ENCODE results near the gene BEND6. TPM values are rescaled to one million over a fixed set of nuclear protein-coding genes. Genes with fewer than 3 reads are reported as not detected.
A peak's percentile ranks its signal among the peaks of the same experiment; 100 is the strongest.

BEND6 gene
- total RNA-seq, 1 donor = 13.4 TPM

DNA sequence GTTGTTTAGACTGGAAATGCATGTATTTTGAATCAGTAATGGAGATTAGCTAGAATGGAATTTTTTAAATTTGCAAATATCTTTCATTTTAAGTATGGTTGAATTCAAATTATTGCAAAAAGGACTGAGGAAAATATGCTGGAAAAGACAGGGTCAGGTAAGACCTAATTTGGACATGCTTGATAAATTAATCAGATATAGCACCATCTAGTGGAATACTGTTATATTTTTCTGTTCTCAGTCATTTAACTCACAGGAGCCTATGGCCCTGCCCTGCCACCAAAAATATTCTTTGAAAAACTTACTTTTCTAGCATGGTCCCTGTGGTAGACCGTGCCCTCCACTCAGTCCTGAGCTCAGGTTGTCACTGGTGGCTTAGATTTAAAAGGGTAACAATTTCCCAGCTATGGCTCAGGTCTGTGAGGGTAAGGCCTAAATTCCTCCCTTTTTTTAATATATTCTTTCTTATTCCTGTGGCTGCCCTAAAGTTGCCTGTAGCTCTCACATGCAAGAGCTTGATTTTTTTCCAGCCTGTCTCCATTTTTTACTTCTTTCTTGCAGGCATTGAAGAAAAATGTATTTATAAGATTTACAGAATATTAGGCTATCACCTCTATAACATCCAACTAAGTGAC, 66.3 kb downstream of the BEND6 start:
- no peak overlapping the region for H3K4me3 ChIP-seq (ENCODE audit: low read depth, low read length)
- DNase-seq (ENCODE audit: low read depth) = peak; percentile 59
- TF ChIP-seq, protein P1, sequence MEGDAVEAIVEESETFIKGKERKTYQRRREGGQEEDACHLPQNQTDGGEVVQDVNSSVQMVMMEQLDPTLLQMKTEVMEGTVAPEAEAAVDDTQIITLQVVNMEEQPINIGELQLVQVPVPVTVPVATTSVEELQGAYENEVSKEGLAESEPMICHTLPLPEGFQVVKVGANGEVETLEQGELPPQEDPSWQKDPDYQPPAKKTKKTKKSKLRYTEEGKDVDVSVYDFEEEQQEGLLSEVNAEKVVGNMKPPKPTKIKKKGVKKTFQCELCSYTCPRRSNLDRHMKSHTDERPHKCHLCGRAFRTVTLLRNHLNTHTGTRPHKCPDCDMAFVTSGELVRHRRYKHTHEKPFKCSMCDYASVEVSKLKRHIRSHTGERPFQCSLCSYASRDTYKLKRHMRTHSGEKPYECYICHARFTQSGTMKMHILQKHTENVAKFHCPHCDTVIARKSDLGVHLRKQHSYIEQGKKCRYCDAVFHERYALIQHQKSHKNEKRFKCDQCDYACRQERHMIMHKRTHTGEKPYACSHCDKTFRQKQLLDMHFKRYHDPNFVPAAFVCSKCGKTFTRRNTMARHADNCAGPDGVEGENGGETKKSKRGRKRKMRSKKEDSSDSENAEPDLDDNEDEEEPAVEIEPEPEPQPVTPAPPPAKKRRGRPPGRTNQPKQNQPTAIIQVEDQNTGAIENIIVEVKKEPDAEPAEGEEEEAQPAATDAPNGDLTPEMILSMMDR (IDR thresholded peaks at IDR 0.05; ENCODE audit: insufficient read depth, low read depth, low read length) = peak; percentile 49

DNA sequence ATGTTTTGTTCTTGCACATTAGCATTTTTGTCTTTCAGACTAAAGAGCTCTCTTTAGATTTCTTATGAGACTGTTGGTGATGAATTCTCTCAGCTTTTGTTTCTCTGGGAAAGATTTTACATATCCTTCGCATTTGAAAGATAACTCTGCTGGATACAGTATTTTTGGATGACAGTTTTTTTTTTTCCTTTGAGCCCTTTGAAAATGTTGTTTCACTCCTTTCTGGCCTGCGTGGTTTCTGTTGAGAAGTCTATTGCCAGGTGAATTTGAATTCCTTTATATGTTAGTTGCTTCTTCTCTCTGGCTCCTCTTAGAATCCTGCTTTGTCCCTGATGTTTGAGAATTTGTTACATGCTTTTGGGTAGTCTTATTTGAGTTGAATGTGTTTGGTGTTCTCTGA, 69.4 kb downstream of the BEND6 start:
- DNase-seq (ENCODE audit: low read depth) = no peak
- H3K4me3 ChIP-seq (ENCODE audit: low read depth, low read length) = no peak overlapping the region
- TF ChIP-seq, protein P1 (IDR thresholded peaks at IDR 0.05; ENCODE audit: insufficient read depth, low read depth, low read length) = no peak

DNA sequence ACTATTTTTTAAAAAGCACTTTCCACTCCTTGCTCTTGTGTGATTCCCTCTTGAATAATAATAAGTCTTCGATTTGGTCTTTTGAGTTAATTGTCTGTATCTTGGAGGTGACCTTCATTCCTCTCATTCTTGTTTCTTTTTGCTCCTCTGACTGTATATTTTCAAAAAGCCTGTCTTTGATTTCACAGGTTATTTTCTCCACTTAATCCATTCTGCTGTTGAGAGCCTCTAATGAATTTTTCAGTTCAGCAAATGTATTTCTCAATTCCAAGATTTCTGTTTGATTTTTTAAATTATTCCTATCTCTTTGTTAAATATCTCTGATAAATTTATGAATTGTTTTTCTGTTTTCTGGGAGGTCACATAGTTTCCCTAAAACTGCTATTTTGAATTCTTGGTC, 69.9 kb downstream of the BEND6 start:
- no peak for DNase-seq (ENCODE audit: low read depth)
- H3K4me3 ChIP-seq (ENCODE audit: low read depth, low read length) = no peak overlapping the region
- TF ChIP-seq, protein P1 (IDR thresholded peaks at IDR 0.05; ENCODE audit: insufficient read depth, low read depth, low read length) = no peak

DNA sequence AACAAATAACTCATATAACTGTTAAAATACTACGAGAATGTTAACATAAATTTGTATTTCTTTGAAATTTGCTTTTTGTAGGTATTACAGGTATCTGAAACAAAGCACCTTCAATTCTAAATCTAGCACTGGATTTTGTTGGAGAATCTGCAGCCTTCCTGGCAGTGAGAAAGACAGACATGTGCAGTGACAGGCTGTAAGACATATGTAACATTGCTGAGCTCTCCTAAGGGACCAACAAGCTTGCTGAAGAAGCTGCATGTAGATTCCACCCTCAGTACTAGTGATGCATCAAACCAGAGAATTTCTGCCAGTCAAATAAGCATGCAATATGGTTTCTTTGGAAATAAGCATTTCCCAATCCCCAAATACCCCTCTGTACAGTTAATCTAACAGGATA, 71.1 kb downstream of the BEND6 start:
- TF ChIP-seq, protein P1 (IDR thresholded peaks at IDR 0.05; ENCODE audit: insufficient read depth, low read depth, low read length) = no peak
- no peak overlapping the region for H3K4me3 ChIP-seq (ENCODE audit: low read depth, low read length)
- no peak for DNase-seq (ENCODE audit: low read depth)

DNA sequence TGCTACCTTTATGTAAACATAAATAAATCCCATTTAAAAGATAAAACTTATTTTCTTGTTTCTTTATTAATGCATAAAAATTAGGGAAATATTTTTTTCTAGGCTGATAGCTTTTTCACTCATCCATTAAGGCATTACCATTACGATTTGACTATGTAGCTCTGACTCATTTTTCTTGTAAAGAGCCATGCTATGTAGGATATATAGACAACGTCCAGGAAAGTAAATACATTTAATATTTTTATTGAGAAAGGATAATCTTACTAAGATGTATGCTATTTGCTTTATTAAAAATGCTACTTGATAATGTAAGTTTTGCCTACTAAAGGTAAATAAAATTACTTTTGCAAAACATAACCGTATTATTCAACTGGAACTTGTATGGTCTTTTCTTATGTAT, 72.4 kb downstream of the BEND6 start:
- H3K4me3 ChIP-seq (ENCODE audit: low read depth, low read length) = no peak overlapping the region
- DNase-seq (ENCODE audit: low read depth) = no peak
- TF ChIP-seq, protein P1 (IDR thresholded peaks at IDR 0.05; ENCODE audit: insufficient read depth, low read depth, low read length) = no peak

DNA sequence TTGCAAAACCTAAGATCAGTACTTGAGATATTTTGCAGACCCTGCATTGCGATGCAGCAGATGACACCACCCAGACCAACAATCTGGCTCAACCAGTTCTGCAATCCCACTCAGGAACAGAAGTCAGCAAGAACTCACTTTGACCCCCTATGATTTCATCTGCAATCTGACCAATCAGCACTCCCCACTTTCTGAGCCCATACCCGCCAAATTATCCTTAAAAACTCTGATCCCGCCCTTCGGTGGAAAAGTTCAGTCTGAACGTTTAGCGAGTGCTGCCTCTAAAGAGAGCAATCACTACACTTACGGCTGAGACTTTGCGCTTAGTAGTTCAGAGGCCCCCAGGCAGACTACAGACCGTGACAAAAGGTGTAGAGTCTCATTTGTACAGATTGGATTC, 74.3 kb downstream of the BEND6 start:
- no peak overlapping the region for H3K4me3 ChIP-seq (ENCODE audit: low read depth, low read length)
- TF ChIP-seq, protein P1 (IDR thresholded peaks at IDR 0.05; ENCODE audit: insufficient read depth, low read depth, low read length) = no peak
- DNase-seq (ENCODE audit: low read depth) = peak; percentile 24

DNA sequence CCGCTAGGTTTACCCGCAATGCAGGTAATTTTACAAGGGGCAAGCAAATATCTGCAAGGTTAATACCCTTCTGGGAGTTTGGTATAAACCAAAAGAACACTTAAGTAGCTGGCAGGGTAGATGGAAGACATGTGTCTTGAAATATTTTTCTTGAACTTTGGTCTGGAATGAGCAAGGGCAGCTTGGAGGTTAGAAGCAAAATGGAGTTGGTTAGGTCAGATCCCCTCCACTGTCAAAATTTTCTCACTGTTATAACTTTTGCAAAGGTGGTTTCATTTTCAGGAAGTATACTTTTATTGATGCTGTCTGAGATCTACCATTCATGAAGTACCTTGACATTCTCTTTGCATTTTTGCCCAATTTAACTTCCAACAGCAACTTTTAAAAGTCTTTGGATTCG, 78.3 kb downstream of the BEND6 start:
- TF ChIP-seq, protein P1 (IDR thresholded peaks at IDR 0.05; ENCODE audit: insufficient read depth, low read depth, low read length) = no peak
- no peak overlapping the region for H3K4me3 ChIP-seq (ENCODE audit: low read depth, low read length)
- no peak for DNase-seq (ENCODE audit: low read depth)
